NCI-H2227 treated with DMSO at 0.1 percent for 48 hours (cell line): ENCODE measurements around the gene KCNMA1.

ENCODE experiments used
- DNase-seq: peaks from one replicate; lab custom pipeline; 2025; lab: John Stamatoyannopoulos, UW

KCNMA1 gene

GRCh38 chr10:76830218-76830617 lies 807.4 kb downstream of the KCNMA1 start:
- no peak for DNase-seq

GRCh38 chr10:76829724-76830123 lies 807.9 kb downstream of the KCNMA1 start:
- DNase-seq = no peak
